NOMO-1 (cell line): ENCODE data around the gene GALNT12.

Source experiments
- DNase-seq, 2 experiments: peaks; one replicate each; lab custom pipeline; 2025; ENCODE audit not compliant: unreplicated experiment in 2 of 2; lab: John Stamatoyannopoulos, UW

Gene GALNT12

GRCh38 chr9:98877311-98877710 lies 69.8 kb downstream of the GALNT12 start:
- DNase-seq, result no peak

- DNase-seq, result no peak
Observed at GRCh38 chr9:98879094-98879962, 71.9 kb downstream of the GALNT12 start.

- DNase-seq, result no peak
Observed at GRCh38 chr9:98879963-98880310, 72.5 kb downstream of the GALNT12 start.

- no peak for DNase-seq
Observed at GRCh38 chr9:98880311-98881015, 73.0 kb downstream of the GALNT12 start.

- DNase-seq, result no peak
Observed at GRCh38 chr9:98881356-98881755, 73.9 kb downstream of the GALNT12 start.

GRCh38 chr9:98881836-98882568 lies 74.5 kb downstream of the GALNT12 start:
- no peak for DNase-seq

- no peak for DNase-seq
Observed at GRCh38 chr9:98882569-98882923, 75.1 kb downstream of the GALNT12 start.

GRCh38 chr9:98883276-98883675 lies 75.8 kb downstream of the GALNT12 start:
- no peak for DNase-seq

GRCh38 chr9:98884849-98885248 lies 77.4 kb downstream of the GALNT12 start:
- no peak for DNase-seq

GRCh38 chr9:98885575-98886295 lies 78.3 kb downstream of the GALNT12 start:
- no peak for DNase-seq

- peak; percentile 58 to 61 for DNase-seq
Observed at GRCh38 chr9:98886691-98887229, 79.3 kb downstream of the GALNT12 start.

GRCh38 chr9:98887918-98888510 lies 80.5 kb downstream of the GALNT12 start:
- DNase-seq, result no peak

- no peak for DNase-seq
Observed at GRCh38 chr9:98888801-98889421, 81.4 kb downstream of the GALNT12 start.

- no peak for DNase-seq
Observed at GRCh38 chr9:98890256-98890655, 82.8 kb downstream of the GALNT12 start.

- DNase-seq, result no peak
Observed at GRCh38 chr9:98892288-98892687, 84.8 kb downstream of the GALNT12 start.

GRCh38 chr9:98892690-98893089 lies 85.2 kb downstream of the GALNT12 start:
- no peak for DNase-seq

GRCh38 chr9:98894171-98894570 lies 86.7 kb downstream of the GALNT12 start:
- no peak for DNase-seq

- no peak for DNase-seq
Observed at GRCh38 chr9:98894761-98895160, 87.3 kb downstream of the GALNT12 start.

GRCh38 chr9:98896632-98897031 lies 89.2 kb downstream of the GALNT12 start:
- peak in 1 of 2 experiments; percentile 36 for DNase-seq

- DNase-seq, result no peak
Observed at GRCh38 chr9:98897745-98898144, 90.3 kb downstream of the GALNT12 start.
